ENCODE results near the gene MYO16.

MYO16 gene

DNA sequence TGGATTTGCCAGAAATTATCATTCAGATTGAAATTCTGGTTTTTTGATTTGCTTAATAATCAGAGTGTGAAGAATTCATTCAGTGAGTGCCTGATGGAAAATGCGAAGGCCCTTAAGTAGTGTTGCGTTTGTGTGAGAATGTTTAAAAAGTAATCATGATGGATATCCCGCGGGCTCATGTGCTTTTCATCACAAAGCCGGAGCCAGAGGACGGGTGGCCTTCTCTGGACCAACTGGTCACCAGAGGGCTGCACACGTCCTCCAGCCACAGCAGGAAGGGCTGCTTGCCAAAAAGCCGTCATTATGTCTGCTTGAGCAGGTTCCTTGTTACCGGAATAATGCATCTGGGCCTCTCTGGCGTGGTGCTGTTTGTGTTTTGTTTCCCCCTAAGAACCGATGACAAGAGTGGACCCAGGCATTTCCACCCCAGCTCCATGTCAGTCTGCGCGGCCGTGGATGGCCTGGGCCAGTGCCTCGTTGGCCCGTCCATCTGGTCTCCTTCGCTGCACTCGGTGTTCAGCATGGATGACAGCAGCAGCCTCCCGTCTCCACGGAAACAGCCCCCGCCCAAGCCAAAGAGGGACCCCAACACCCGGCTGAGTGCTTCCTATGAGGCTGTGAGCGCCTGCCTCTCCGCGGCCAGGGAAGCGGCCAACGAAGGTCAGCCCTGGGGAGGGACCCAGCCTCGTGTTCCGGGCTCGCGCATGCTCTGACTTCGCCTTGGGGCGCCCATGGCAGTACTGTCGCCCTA is 497.7 kb downstream of the MYO16 start:
- peak; percentile 5 for DNase-seq (ENCODE audit: low spot score)

DNA sequence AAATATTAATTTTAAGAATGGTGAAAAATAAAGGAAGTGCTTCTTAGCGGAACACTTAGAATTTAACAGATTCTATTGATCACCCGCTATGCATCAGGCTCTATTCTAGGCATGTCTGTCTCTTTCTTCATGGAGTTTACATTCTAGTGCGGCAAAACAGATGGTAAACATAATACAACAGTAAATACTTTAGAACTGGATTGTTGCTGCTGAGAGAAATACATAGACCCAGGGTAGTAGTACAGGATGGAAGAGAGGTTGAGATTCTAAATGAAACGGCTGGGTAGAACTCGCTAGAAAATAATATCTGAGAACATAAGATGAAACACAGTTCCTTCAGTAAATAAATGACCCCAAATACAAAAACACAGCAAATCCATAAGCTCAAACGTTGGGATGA is 498.7 kb downstream of the MYO16 start:
- DNase-seq (ENCODE audit: low spot score), result no peak

DNA sequence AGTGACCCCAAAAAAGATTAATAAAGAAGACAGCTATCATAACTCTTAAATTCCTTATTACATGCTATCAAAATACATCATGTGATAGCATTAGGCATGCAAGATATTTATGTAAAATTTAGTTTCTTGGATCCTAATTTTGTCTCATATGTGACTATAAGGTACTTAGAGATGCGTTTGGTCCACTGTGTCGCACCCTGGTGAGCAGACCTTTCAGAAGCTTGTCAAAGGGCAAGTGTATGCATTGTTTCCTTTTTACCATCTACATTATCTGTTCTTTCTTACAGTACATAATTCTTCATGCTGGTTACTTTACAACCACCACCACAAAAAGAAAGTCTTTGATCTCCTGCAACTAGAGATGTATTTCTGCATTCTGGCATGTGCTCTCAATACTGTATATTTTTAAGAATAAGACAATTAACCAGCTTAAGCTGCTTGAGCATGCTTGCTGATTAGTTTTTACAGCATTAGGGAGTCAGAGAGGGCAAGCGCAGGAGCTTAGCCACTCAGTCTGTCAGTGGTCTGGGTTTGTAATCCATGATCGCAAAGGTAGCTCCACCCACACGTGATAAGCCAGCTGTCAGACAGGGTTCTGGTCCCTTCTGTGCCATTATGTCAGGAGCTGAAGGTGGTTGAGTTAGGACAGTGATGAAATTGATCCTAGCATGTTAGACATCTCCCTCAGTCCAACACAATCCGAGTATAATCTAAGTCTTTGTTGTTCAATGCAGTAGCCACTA is 500.9 kb downstream of the MYO16 start:
- DNase-seq (ENCODE audit: low spot score), result no peak

DNA sequence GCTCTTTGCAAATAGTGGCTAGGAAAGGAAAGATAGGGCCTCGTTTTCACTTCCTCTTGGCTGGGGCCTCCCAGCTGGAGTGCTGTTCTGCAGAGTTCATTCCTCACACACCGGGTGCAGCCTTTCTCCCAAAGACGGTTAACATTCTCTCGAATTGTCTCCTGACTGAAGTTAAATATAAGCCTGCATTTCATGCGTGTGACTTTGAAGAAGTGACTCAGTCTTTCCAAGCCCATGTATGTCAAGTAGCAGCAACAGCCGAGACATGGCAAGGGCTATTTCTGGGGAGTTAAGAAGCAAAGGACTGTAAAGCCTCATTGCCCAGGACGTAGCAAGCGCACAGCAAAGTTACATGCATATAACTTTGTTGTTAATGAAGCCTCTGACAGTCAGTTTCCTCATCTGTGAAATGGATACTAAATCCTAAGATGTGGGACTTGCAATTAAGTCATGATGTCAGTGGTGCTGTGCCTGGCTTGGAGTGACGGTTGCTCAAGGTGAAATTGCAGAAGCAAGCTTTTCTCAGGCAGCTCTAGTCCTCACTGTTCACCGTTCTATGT is 502.4 kb downstream of the MYO16 start:
- no peak for DNase-seq (ENCODE audit: low spot score)

DNA sequence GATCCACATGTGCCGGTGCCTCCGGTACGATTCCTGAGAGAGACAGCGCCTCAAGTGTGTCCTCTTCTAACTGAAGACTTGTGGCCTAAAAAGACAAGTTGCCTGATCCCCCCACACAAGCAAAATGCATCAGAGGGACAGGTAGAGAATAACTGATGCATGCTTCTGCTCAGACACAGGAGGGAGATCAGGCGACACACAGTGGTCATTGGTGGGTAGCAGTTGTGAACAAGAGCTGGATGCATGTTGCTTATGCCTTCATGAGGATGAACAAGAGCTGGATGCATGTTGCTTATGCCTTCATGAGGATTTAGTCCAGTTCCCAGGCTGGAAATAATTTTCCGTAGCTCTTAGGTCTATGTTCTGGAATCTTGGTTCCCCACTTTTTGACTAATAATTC is 505.6 kb downstream of the MYO16 start:
- no peak for DNase-seq (ENCODE audit: low spot score)

DNA sequence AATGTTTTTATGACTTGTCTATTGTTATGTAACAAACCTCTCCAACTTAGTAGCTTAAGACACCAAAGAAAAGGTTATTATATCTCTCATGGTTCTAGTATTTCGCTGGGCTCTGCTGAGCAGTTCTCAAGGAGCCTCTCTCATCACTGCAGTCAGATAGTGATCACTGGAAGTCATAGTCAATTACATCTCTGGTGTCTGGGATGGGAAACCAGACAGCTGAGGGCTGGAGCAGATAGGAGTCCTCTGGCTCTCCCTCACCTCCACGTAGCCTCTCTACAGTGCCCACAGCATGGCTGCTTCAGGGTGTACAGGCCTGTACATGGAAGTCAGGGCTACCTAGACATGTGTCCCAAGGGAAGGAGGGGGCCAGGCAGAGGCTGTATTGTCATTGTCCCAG is 507.5 kb downstream of the MYO16 start:
- DNase-seq (ENCODE audit: low spot score), result no peak

DNA sequence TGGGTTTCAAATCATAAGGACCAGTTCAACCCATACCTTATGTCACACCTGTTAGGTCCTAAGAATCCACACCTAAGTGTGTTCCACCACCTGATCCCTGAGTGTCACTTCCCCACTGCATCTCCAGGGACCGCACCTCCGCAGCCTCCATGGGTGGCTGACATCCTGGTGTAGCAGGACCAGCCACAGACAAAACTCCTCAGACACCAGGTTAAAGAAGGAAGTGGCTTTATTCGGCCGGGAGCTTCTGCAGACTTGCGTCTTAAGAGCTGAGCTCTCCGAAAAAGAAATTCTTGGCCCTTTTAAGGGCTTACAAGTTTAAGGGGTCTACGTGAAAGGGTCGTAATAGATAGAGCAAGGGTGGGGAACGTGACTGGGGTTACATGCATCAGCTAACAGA is 509.9 kb downstream of the MYO16 start:
- no peak for DNase-seq (ENCODE audit: low spot score)

DNA sequence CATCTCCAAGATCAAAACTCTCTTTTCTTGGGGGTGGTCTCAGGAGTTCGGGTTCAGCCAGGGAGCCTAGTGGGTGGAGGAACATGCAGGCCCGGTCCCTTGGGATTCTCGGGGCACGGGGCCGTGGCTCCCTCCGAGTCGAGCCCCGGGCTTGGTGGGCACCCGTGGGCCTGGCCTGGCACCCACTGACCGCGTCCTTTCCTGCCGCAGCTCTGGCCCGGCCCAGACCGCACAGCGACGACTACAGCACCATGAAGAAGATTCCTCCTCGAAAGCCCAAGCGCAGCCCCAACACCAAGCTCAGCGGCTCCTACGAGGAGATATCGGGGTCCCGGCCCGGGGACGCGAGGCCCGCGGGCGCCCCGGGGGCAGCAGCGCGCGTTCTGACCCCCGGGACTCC is 510.6 kb downstream of the MYO16 start:
- no peak for DNase-seq (ENCODE audit: low spot score)

DNA sequence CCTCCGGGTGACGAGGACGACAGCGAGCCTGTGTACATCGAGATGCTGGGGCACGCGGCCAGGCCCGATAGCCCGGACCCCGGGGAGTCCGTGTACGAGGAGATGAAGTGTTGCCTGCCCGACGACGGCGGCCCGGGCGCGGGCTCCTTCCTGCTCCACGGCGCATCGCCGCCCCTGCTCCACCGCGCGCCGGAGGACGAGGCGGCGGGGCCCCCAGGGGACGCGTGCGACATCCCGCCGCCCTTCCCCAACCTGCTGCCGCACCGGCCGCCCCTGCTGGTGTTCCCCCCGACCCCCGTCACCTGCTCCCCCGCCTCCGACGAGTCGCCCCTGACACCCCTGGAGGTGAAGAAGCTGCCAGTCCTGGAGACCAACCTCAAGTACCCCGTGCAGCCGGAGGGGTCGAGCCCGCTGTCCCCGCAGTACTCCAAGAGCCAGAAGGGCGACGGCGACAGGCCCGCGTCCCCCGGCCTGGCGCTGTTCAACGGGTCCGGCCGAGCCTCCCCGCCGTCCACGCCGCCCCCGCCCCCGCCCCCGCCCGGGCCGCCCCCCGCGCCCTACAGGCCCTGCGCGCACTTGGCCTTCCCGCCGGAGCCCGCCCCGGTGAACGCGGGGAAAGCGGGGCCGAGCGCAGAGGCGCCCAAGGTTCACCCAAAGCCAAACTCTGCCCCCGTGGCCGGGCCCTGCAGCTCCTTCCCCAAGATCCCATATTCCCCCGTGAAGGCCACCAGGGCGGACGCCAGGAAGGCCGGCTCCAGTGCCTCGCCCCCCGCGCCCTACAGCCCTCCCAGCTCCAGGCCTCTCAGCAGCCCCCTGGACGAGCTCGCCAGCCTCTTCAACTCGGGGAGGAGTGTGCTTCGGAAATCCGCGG is 511.3 kb downstream of the MYO16 start:
- no peak for DNase-seq (ENCODE audit: low spot score)

DNA sequence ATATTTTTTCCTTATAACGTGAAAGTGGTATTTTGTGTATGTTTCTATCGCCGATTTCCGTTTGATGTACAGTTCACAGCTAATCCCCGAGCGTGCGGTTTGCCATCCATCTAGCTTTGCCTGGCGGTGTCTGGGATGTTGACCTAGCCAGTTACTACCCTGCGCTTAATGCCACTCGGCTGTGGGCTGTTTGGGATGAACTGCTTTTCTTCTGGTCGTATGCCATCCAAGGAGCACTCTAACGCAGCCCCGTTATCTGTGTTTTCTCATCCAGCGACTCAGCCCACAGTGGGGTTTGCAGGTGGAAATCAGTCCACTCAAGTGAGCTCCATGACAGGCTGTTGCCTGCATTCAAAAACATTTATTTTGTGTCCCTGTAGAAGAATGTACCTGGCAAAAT is 512.3 kb downstream of the MYO16 start:
- no peak for DNase-seq (ENCODE audit: low spot score)

DNA sequence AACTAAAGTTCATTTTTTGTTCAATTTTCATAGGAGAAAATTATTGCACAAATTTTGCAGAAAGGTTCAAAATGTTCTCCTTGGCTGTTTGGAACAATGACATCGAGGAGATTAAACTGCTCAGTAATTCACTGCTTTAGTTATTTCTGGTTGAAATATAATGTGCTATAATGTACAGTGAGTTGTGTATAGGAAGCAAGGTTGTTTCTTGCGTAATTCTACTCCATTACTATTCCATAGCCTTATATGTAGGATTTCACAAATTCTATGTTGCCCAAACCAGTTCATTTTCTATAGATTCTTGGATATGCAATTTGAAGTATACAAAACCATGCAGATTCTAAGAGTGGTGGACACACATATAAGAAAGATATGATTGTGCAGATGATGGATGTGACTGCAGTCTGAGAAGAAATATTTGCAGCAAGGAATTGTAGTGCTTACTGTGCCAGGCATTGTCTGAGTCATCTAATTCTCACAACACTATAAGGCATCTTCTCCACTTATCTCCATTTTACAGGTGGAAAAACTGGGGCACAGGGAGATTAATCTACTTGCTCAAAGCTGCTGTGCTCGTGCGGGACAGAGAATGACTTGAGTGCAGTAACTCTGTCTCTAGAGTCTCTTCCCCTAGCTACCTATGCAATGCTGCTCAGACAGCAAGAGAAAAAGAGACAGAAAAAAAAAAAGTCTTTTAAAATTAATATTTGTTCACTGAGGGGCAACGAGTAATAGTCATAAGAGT is 515.5 kb downstream of the MYO16 start:
- no peak for DNase-seq (ENCODE audit: low spot score)

DNA sequence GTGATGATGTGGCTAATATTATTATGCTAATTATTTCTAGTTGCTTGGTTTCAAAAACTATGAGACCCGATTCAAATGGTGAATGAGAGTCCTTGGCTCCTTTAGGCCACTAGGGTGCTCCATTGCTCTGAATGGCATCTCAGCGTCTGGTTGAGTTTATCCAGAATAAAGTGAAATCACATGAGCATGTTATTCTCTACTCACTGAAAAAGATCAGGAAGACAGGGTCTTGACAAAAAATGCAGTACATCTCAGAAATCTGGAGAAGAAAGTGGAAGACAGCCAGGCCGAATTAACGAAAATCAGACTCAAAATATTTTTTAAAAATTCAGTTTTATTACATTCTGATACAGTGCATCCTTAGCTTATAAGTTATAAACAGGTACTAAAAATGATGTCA is 516.2 kb downstream of the MYO16 start:
- DNase-seq (ENCODE audit: low spot score), result peak; percentile 34

DNA sequence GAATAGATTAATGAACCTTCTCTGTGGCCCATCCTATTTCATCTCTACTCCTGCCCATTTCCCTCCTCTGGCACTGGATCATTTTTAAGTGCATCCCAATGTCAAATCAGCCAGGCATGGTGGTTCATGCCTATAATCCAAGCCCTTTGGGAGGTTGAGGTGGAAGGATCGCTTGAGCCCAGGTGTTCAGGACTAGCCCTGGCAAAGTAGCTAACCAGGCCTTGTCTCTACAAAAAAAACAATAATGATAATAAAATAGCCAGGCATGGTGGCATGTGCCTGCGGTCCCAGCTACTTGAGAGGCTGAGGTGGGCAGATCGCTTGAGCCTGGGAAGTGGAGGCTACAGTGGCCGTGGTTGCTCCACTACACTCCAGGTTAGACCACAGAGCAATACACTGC is 517.0 kb downstream of the MYO16 start:
- DNase-seq (ENCODE audit: low spot score), result no peak

DNA sequence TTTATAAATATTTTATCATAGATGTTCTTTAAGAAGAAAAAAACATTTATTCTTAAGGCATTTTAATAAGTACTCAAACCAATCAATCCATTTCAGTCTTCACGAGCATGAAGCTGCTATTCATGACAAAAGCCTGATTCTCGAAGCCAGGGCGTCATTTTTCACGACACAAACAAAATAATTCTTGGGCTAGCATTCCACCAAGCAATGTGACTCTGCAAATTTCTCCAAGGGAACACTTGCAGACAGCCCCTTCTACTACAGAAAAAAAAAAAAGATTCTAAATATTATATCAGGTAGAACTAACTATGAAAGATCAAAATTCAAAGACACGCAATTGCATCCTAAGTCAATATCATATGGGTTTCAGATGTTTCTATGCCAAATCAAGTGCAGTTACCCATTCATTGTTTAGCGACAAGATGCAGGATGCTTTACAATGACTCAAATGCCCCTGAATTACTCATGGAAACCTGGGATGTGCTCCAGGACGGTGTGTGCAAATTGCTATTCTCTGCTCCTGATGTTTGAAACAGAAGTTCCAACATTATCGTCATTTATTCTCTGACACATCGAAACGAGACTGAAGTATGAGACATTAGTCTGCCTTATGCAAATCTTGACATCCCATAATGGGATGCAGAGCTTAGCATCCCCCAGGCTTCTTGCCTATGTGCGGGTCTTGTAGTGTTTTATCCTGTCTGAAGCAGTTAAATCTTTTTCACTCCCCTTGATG is 517.7 kb downstream of the MYO16 start:
- no peak for DNase-seq (ENCODE audit: low spot score)

DNA sequence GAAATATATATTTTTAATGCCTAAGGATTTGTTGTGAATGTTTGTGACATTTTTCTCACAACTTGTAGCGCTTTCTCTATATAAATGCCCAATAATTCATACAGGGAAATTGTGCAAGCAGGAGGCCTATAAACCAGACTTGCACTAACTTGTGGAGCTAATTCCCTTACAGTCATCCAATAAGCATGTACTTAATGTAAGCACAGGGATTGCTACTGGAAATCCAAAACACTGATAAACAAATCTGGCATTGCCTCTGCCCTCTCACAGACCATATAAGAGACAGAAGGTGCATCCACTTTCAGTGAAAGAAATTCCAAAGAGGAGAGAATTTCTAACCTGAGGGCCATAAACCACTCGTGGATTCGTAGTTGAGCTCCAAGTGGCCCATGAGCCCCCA is 518.8 kb downstream of the MYO16 start:
- no peak for DNase-seq (ENCODE audit: low spot score)

DNA sequence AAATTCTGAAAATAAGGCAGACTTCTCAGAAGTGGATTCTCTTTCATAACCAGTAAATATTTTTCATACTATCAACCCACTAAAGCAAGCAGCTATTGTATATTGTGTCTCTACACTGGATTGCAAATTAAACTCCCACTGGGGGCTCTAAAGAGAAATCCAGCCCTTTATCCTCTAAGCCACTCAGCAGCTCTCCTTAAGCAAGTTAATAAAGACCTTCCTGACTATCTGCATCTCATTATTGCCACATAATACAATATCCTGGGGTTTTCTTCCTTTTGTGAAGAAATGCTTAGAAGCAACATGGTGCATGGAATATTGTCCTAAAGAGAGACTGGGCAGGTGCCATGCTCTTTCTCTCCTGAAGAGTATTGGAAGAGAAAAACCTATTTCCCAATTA is 521.3 kb downstream of the MYO16 start:
- DNase-seq (ENCODE audit: low spot score), result no peak

DNA sequence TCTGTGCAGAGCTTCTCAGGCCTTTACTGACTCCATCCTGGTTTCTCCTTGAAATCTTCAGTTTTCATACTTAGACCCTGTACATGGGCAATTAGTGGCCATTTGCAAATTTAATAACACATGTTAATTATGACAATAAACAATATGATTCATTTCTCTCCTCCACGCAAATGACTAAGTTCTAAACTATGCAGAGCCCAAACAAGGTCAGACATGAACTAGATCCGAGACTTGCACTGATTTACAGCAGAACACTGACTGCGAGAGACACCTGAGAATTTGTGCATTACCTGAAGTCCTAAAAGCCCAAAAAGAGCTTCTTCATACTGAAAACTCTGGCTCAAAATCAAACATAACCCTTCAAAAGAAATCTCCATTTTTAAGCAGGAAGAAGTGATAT is 521.8 kb downstream of the MYO16 start:
- no peak for DNase-seq (ENCODE audit: low spot score)

DNA sequence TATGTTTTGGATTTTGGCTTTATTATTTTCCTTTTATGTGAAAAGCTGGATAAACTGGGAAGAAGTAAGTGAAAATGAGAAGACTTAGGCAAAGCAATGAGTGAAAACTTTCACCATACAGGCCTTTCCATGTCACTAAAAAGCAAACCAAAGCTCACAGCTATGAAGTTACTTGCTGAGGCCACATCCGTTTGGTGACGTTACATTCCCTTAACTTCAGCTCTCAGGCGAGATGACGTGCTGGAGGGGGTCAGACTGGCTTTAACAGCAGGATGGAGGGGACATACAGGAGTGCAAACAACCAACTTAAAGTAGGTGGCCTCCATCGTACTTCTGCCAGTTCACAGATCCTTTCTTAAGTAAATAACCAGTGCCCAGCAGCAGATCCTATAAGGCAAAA is 522.3 kb downstream of the MYO16 start:
- DNase-seq (ENCODE audit: low spot score), result no peak

DNA sequence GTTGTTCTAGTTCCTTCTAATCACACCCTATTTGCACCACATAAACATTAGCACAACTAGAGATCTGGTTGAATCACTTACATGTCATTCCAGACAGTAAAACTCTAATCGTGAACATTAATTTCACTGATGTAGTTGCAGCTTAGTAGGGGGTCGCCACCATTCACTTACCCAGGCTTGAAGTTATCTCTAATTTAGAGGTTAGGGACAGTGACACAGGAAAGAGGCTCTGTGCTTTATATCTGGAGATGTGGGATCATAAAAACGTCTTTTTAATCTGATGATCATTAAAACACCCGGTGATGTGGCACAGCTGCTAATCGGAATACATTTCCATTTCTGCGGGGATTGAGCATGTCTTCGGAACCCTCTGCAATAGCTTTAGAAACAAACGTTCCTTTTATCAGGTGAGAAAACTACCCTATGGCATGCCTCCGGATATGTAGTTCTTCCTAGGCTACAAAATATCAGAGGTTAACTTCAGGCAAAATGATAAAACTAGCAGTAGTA is 523.0 kb downstream of the MYO16 start:
- no peak for DNase-seq (ENCODE audit: low spot score)

DNA sequence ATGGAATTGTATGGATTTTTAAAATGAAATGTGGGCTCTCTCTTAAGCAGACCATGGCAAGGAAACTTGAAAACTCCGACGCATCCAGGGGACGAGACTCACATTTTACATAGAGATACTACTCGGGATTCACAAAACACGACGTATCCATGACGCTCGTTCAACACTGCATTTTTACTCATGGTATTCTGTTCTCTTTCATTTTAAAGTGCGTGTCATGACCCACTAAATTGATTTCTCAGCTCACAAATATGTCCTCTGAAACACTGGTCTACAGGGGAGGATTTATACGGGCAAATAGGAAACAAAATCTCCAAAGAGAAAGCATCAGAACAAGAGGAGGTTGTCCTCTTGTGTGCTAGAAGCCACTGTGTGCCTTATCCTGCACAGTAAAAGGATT is 523.5 kb downstream of the MYO16 start:
- DNase-seq (ENCODE audit: low spot score), result no peak

DNA sequence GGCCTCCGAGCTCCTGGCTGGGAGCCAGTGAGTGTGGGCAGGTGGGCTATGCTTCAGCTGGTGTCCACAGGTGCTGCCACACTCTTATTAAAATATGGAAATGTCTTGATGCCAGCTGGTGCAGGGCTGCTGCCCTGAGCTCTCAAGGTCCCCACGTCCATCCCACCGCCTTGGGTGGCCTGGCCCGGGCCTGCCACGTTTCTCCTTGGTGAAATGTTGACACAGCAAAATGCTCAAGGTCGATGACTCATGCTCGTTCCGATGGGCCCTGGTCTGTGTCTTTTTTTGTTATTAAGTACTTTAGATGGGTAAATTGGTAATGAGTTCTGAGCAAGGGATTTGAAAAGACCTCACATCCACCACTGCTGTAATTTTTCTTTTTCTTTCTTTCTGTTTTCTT is 524.7 kb downstream of the MYO16 start:
- DNase-seq (ENCODE audit: low spot score), result no peak
